Measurements from ENCODE around the gene KHDC4.

KHDC4 gene

GRCh38 chr1:155968670-155969069 lies 34.5 kb upstream of the KHDC4 start:
- DNase-seq: no peak

GRCh38 chr1:155968051-155968400 lies 33.8 kb upstream of the KHDC4 start:
- DNase-seq: no peak

GRCh38 chr1:155967341-155968050 lies 33.3 kb upstream of the KHDC4 start:
- no peak for DNase-seq

GRCh38 chr1:155966750-155967149 lies 32.5 kb upstream of the KHDC4 start:
- no peak for DNase-seq

- DNase-seq: no peak
Observed at GRCh38 chr1:155966135-155966534, 31.9 kb upstream of the KHDC4 start.

- DNase-seq: no peak
Observed at GRCh38 chr1:155964193-155964592, 30.0 kb upstream of the KHDC4 start.

- no peak for DNase-seq
Observed at GRCh38 chr1:155962599-155963211, 28.5 kb upstream of the KHDC4 start.

- no peak for DNase-seq
Observed at GRCh38 chr1:155961937-155962336, 27.7 kb upstream of the KHDC4 start.

GRCh38 chr1:155960081-155960745 lies 26.0 kb upstream of the KHDC4 start:
- no peak for DNase-seq

GRCh38 chr1:155957411-155957915 lies 23.2 kb upstream of the KHDC4 start:
- DNase-seq: no peak

GRCh38 chr1:155954645-155955044 lies 20.4 kb upstream of the KHDC4 start:
- DNase-seq: no peak

GRCh38 chr1:155952505-155952890 lies 18.3 kb upstream of the KHDC4 start:
- no peak for DNase-seq

- DNase-seq: no peak
Observed at GRCh38 chr1:155951753-155952504, 17.7 kb upstream of the KHDC4 start.

GRCh38 chr1:155950829-155951228 lies 16.6 kb upstream of the KHDC4 start:
- no peak for DNase-seq

GRCh38 chr1:155947741-155948140 lies 13.5 kb upstream of the KHDC4 start:
- DNase-seq: no peak

GRCh38 chr1:155947292-155947691 lies 13.1 kb upstream of the KHDC4 start:
- DNase-seq: no peak

GRCh38 chr1:155946633-155947219 lies 12.5 kb upstream of the KHDC4 start:
- DNase-seq: no peak

GRCh38 chr1:155944444-155944799 lies 10.2 kb upstream of the KHDC4 start:
- DNase-seq: no peak

- DNase-seq: no peak
Observed at GRCh38 chr1:155942578-155943141, 8.4 kb upstream of the KHDC4 start.

- no peak for DNase-seq
Observed at GRCh38 chr1:155941845-155942531, 7.8 kb upstream of the KHDC4 start.

- DNase-seq: no peak
Observed at GRCh38 chr1:155940993-155941844, 7.0 kb upstream of the KHDC4 start, which contains the start of gene RXFP4. Gene RXFP4, plus strand, starts transcription at chr1:155941638. Its CDS starts 72 bp downstream, at chr1:155941710.
